Fibroblast of skin of right biceps (primary cell): ENCODE measurements around the gene SCGB3A1.

Source experiments
- DNase-seq: peaks from one replicate; pipeline ENCODE4 v3.0.0-alpha.2; 2013

SCGB3A1 gene

DNA sequence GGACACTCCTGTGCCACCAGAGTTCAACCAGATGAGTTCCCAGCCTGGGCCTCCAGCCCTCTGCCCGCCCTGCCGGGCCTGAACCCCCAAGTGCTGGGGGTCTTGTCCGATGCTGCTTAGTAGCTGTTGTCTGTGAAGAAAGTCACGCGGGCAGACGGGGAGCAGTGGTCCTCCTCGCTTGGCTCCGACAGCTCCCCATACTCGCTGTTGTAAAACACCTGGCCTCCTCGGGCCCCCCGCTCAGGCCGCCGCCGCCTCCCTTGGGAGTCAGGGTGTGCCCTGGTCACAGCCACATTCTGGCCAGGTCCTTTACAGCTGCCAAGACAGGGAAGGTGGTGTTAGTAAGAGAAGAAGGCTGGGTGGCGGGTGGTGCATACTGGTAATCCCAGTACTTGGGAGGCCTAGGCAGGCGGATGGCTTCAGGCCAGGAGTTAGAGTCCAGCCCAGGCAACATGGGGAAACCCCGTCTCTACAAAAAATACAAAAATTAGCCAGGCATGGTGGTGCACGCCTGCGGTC, 11.8 kb upstream of the SCGB3A1 start:
- no peak for DNase-seq

DNA sequence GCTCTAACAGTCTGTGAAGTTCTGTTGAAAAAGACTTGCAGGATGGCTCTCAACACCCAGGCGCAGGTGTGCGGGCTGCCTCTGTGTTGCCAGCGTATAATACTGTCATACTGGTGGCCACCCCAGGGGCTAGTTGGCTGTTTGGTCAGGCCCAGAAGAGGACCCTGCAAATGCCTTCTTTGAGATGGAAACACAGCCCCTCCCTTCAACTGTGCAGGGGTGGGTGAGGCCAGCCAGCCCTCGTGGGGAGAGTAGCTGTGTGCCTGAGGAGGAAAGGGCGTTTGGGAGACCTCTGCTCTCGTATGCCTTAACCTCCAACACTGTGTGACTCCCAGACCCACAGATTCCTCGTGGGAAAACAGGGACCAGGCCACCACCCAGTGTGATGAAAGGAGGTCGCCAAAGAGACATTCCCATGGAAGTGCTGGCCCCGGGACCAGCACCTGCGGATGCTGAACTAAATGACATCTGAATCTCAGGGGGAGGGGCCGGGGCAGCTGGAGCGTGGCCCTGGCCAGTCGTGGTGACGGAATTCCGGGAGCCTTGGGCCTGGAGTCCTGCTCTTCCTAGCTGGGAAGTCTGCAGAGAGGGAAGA, 11.3 kb upstream of the SCGB3A1 start:
- DNase-seq, result no peak

DNA sequence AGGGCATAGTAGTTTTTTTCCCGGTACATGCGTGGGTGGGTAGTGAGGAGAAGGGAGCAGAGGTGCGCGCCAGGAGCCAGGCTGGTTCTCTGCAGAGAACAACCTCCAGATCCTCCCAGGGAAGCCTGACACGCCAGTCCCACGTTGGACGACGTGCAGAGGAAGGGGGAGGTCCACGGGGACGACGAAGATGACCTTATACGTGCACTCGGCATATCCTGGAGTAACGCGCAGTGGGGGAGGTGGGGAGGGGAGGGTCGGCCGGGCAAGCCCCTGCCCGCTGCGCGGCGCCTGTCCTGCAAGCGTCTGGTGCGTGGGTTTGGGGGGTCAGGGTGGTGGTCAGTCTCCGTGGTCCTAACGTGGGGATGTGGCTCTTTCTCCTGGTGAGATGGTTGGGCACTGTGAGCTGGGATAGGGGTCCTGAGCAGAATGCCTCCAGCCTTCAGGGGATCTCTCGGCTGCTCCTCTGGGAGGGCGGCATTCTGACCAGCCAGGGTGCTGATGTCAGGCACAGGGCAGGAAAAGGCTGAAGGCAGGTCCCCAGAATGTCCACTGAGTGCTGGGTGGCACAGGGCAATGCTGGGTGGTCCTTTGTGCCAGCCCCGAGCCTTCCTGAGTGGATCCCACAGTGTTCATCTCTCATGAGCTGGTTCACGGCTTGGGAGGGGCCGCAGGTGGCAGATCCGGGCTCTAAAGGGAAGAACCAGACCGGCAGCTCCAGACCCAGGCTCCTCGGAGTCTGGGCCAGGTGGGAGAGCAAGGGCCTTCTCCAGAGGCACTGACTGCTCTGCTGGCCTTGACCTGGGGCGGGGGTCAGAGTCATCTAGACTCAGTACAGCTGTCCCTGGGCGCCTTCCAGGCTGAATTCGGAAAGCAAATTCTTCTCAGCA, 10.5 kb upstream of the SCGB3A1 start:
- no peak for DNase-seq

DNA sequence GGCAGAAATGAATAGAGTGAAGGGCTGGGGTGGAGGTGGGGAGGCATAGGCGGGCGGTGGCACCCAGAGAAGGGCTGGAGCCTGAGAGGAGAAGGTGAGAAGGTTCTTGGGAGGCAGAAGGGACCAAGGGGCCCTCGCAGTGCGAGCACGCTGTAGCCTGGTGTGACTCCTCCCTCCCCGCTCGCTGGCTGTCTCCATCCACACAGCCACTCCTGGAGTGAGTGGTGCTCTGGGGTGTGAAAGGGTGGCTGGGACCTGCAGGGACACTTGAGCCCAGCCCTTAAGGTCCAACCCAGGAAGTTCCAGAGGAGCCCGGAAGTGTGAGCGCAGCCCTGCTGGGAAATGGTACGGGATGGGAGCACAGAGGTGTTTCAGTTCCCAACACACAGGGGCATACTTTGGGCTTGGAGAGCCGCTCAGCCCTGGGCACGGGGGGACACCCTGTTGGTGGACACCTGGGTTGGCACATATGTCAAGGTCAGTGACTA, 9.3 kb upstream of the SCGB3A1 start:
- DNase-seq, result no peak

DNA sequence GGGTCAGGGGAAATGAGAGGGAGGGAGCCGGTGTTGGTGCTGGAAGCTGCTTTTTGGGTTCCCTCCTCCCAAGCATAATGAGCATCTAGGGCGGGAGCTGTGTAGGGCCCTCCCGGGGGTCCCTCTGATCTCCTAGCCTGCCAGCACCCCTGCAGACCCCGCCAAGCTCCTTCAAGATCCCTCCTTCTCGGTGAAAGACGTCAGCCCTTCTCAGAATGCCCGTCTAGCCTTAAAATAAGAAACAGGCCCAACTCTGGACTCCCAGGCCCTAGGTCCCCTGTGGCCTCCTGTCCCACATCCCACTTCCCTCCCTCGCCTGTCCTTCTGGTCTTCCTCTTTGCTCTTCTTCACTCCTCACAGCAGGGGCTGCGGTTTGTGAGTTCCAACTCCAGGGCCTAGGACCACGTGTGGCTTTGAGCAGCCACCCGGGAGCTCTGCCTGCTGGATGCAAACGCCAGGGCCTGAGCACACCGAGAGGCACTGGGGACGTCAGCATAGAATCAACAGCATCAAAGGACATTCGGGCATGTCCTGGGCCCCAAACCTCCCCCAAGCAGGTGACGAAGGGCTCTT, 8.8 kb upstream of the SCGB3A1 start:
- DNase-seq, result no peak

DNA sequence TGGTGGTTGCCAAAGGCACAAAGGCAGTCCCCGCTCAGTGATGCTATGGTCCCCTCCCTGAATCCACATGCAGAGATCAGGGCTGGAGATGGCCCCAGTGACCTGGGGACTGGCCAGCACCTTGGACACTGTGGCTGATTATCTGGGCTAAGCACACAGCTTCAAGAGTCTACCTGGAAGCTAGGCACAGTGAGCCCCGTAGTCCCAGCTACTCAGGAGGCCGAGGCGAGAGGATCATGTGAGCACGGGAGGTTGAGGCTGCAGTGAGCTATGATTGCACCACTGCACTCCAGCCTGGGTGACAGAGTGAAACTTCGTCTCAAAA, 8.3 kb upstream of the SCGB3A1 start:
- DNase-seq, result no peak

DNA sequence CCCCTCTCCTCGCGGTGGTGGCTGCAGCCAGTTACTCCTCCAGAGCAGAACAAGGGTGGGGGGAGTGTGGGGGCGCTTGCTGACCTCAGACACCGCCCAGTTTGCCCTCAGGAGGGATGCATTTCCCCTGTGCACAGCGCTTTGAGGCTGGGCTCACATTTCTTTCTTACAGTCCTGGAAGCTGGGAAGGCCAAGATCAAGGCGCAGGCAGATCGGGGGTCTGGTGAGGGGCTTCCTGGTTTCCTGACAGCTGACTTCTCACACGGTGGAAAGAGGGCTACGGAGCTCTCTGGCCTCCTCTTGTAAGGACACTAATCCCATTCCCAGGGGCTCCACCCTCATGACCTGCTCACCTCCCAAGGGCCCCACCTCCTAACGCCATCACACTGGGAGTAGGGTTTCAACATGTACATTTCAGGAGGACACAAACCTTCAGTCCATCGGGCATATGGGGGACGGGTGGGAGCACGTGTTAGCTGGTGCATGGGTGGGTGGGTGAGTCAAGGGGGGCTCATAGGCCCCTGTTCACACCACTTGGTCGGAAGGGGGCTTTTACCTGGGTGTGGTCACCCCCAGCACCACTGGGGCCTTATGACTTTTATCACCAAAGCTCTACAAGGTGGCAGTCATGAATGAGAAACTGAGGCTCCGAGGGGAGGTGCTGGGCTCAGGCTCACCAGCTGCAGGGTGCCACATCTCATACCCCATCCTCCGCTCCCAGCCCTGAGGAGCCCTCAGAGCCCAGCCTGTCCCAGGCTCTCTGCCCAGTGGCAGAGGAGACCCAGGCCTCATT, 7.7 kb upstream of the SCGB3A1 start:
- no peak for DNase-seq

DNA sequence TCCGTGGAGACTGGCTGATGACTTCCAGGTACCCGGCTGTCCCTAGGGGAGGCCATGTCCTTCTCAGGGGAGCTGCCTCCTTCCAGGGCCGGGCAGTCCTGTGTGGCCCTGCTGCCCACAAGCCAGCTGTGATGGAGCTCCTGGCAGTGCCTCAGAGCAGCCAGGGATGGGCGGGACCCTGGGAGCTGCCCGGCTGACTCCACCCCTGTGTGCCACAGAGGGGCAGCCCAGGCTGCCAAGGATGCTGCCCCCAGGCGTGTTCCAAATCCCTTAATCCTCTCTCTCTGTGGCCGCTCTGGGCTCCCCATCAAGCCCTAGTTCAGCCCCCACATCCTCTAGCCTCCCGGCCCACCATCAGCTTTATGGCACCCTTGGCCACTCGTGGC, 7.0 kb upstream of the SCGB3A1 start:
- DNase-seq, result no peak

DNA sequence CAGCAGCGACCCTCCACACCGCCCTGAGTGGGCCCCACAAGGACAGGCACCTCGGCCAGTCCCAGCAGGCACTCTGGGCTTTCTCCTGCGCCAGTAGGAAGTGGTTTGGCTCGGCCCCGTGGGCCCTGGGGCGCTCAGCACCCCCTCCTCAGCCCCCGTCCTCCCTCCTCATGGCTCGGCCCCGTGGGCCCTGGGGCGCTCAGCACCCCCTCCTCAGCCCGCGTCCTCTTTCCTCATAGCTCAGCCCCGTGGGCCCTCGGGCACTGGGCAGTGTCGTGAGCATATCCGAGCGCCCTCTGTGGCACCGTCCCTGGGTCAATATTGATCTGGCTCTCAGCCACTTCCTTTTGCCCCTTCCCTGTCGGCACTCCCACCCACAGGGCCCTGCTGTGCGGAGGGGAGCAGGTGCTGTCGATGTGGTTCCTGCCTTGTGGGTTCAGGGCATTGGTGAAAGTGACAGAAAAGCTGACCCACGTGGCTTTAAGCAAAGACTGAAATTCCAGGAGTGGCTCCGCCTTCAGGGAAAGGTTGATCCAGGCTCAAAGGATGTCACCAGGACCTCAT, 5.5 kb upstream of the SCGB3A1 start:
- DNase-seq, result no peak

DNA sequence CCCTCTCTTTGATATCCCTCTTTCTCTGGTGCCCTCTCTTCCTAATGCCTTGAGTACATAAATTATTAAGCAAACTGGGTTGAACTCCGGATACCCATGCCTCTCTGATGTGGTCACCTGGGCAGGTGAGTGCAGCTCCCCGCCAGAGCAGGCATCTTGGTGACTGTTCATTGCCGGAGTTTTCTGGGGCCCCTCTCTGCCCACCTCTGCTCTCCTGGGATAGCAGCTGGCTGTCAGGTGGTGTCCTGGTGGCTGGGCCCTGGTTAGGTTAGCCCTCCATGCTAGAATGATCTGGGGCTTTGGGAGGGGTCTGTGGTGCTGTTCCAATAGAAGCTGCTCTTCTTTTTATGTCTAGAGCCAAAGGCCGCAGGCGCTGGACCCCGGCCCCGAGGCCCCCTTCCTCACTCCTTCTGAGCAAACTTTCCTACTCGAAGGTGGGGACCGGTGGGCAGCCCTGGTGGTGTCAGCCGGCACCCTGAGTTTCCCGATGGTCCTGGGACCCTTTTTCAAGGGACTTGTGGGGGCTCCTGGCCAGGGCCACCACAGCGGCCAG, 4.9 kb upstream of the SCGB3A1 start:
- DNase-seq, result no peak

DNA sequence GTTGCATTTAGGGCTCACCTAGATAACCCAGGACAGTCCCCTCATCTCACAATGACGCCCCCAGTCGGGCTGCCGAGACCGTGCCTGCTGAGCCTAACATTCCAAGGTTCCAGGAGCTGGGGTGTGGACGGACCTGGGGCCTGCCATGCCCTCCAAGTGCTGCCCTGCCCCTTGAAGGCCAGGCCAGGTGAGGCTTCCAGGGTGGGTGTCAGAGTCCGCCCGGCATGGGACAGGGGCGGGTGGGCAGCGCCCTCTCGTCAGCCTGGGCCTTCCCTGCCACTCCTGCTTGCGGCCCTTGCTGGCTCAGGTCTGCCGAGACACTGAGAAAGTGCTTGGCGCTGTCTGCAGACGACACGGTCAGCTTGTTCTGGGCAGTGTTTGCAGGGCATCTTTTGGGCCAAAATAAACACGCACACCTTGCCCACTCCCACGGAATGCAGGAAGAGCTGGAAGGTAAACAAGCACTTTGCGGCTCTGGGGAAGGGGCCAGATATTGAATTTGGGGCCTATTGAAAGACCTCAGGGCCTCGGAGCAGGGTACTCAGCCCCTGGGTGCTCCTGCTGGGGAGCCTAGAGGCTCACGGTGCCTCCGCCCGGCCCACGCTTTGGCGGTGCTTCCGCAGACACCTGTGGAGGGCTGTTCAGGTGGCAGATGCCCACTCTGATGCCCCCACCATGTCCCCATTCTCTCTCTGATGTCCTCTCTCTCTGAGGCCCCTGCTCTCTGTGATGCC, 4.2 kb upstream of the SCGB3A1 start:
- no peak for DNase-seq

DNA sequence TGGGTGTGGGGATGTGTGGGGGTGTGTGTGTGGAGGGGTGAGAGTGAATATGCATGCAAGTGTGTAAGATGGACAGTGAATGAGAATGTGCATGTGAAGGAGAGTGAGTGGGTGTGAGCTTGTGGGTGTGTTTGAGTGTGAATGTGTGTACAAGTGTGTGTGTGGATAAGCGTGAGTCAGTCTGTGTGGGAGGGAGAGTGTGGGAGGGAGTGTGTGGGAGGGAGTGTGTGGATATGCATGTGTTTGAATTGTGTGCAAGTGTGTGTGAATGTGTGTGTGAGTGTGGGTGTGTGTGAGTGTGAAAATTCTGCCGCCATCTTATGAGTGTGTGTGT, 3.7 kb upstream of the SCGB3A1 start:
- DNase-seq, result no peak

DNA sequence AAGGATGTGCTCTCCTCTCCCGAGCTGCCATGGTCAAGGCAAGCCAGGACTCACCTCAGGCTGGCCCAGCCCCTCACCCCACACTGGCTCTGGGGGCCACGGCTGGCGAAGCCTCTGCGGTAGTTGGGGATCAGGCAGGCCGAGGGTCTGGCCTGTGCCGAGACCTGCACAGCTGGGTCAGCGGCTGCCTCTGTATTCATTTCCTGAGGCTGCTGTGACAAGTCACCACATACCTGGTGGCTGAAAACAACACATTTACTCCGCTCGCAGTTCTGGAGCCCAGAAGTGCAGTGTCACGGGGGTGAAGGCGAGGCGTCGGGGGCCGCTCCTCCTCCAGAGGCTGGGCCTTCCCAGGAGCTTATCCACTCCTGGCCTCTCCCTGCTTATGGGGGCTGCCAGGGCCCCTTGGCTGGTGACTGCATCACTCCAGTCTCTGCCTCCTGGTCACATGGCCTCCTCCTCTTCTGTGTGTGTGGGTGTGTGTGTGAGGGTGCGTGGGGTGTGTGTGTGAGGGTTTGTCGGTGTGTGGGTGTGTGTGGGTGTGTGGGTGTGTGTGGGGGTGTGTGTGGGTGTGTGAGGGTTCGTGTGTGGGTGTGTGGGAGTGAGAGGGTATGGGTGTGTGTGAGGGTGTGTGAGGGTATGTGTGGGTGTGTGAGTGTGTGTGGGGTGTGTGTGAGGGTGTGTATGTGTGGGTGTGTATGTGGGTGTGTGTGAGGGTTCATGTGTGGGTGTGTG, 3.2 kb upstream of the SCGB3A1 start:
- no peak for DNase-seq

DNA sequence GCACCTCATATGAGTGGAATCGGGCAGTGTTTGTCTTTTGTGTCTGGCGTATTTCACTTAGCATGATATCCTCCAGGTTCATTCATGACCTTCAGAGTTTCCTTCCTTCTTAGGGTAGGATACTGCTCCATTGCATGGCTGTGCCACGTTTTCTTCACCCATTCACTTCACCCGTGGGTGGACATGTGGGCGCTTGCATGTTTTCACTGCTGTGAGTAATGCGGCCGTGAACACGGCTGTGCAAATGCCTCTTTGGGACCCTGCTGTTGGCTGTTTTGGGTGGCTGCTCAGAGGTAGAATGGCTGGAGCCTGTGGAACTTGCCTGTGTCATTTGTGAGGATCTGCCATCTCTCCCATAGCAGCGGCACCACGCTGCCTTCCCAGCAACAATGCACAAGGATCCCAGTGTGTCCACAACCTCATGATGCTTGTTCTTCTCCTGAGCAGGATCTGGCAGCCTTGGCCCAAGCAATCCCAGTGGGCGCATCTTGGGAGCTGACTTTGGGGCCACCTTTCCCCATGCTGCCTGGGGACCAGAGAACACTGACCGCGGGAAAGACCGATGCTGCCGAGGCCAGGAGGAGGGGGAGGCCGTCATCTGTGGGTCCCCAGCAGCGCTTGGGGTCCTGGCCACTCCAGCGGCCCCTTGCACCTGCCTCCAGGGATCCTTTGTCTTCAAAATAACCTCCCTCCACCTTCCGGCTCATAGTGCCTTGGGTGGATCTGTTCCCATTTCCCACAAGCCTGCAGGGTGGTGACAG, 2.3 kb upstream of the SCGB3A1 start:
- DNase-seq, result no peak

DNA sequence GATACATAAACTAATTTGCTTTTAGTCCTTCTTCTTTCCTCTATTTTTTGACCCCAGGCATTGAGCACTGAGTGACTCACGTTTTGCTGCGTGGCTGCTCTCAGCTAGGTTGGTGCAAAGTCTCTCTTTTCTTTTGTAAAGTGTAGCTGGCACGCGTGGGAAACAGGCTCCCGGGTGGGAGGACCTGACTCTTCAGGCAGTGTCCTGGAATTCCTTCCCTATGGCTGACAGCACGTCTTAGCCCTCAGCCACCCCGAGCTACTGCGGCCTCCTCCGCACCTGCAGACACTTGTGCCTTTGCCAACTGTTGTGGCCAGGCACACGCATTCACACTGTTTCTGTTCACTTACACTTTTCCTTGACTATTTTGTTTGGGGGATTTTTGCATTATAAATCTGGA, 877 bp upstream of the SCGB3A1 start:
- DNase-seq, result no peak

DNA sequence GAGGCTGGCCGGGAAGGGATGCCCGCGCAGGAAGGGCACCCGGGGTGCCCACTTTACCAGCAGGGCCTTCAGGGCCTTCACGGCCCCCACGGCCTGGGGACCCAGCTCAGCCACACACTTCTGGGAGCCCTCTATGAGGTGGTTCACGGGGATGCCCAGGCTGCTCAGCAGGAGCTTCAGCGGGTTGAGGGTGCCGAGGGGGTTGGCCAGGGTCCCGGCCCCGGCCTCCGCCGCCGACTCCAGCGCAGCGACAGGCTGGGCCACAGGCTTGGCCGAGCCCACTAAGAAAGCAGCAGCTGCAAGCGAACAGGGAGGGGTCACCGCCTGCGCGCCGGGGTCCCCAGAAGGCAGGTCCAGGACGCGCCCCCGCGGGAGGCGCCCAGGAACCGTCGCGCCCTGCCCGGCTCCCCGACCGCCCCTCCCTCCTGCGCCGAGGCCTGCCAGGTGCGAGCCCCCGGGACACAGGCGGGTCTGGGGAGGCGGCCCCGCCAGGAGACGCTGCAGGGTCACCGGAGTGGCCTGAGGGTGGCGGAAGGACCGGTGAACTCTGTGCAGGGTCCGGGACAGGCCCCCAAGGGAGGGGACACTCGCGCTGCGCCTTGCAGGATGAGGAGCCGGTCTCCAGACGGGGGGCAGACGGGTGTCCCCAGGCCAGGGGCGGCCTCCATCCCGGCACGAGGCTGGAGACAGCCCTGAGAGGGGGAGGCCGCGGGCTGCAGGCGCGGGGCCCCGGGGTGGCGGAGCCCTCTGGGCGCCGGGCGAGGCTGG, 572 bp downstream of the SCGB3A1 start:
- DNase-seq, result no peak

DNA sequence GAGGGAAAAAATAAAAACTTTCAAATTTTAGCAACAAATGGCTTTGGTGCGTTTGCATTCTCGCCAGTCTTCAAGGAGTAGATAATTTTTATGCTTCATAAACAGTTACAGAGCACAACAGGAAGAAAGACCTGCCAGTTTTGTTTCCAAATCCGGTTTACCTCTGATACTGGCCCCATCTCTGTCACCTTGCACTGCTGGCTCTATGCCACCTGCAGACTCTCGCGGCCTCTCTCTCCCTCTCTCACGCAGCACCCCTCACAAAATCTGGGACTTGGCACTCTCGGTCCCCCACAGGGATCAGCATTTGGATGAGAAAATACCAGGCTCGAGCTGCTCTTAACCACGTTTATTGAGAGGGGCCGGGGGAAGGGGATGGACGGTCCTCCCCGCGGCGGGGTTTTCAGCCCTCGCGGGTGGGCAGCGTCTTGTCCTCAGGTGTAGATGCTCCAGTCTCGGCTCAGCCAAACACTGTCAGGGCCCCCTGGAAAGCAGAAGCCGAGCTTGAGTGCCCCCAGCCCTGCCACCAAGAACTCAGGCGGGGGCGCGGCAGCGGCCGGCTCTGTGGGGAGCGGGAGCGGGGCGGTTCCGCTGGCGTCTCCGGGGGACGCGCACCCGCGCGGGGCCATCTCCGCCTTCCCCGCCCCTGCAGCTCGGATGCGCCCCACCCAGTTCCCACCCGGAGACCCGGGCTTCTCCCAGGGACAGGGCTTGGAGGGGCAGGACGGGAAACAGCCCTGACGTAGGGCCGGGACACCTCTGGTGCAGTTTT, 1.3 kb downstream of the SCGB3A1 start:
- no peak for DNase-seq

DNA sequence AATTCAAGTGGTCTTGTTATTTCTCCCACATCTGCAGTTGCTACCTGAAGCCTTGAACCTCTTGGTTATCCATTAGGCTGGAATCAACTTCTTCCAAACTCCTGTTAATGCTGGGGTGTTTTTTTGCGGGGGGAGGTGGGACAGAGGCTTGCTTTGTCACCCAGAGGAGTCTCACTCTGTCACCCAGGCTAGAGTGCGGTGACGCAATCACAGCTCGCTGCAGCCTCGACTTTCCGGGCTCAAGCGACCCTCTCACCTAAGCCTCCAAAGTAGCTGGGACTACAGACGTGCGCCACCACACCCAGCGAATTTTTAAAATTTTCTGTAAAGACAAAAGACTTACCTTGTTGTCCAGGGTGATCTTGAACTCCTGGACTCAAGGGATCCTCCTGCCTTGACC, 4.4 kb downstream of the SCGB3A1 start:
- DNase-seq, result no peak

DNA sequence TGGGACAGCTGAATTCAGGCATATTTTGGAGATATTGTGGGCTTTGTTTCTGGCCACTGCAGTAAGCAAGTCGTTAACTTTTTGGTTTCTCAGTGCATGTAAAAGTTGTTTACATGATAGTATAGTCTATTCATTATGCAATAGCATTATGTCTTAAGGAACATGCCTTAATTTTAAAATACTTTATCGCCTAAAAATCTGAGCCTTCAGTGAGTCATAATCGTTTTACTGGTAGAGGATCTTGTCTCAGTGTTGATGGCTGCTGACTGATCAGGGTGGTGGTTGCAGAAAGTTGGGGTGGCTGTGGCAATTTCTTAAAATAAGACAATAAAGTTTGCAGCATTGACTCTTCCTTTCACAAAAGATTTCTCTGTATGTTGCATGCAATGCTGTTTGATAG, 5.1 kb downstream of the SCGB3A1 start:
- no peak for DNase-seq
